NCI-H1092 treated with DMSO at 0.1 percent for 48 hours (cell line): ENCODE measurements around the gene SLC19A1.

ENCODE experiments used
- DNase-seq: peaks from one replicate; lab custom pipeline; 2025; lab: John Stamatoyannopoulos, UW

The SLC19A1 gene

GRCh38 chr21:45517249-45518065 is 24.8 kb downstream of the SLC19A1 start:
- no peak for DNase-seq

- no peak for DNase-seq
Measured at GRCh38 chr21:45516671-45517151, 25.5 kb downstream of the SLC19A1 start.

- DNase-seq, result no peak
Measured at GRCh38 chr21:45516071-45516670, 26.1 kb downstream of the SLC19A1 start.

- no peak for DNase-seq
Measured at GRCh38 chr21:45515241-45516061, 26.8 kb downstream of the SLC19A1 start.

- no peak for DNase-seq
Measured at GRCh38 chr21:45514311-45515021, 27.8 kb downstream of the SLC19A1 start.

- no peak for DNase-seq
Measured at GRCh38 chr21:45513741-45514310, 28.4 kb downstream of the SLC19A1 start.

- no peak for DNase-seq
Measured at GRCh38 chr21:45513003-45513717, 29.1 kb downstream of the SLC19A1 start.

GRCh38 chr21:45512626-45513002 is 29.6 kb downstream of the SLC19A1 start:
- DNase-seq, result no peak

GRCh38 chr21:45511661-45512431 is 30.4 kb downstream of the SLC19A1 start:
- no peak for DNase-seq

GRCh38 chr21:45511007-45511406 is 31.2 kb downstream of the SLC19A1 start:
- no peak for DNase-seq

GRCh38 chr21:45510466-45510955 is 31.7 kb downstream of the SLC19A1 start:
- DNase-seq, result no peak

GRCh38 chr21:45509566-45510465 is 32.4 kb downstream of the SLC19A1 start:
- no peak for DNase-seq

GRCh38 chr21:45508607-45509565 is 33.4 kb downstream of the SLC19A1 start:
- no peak for DNase-seq

GRCh38 chr21:45507888-45508508 is 34.2 kb downstream of the SLC19A1 start:
- no peak for DNase-seq

GRCh38 chr21:45507523-45507875 is 34.7 kb downstream of the SLC19A1 start:
- no peak for DNase-seq

- no peak for DNase-seq
Measured at GRCh38 chr21:45506836-45507522, 35.3 kb downstream of the SLC19A1 start.
